ENCODE measurements around the gene GTF2E1.

Gene GTF2E1

DNA sequence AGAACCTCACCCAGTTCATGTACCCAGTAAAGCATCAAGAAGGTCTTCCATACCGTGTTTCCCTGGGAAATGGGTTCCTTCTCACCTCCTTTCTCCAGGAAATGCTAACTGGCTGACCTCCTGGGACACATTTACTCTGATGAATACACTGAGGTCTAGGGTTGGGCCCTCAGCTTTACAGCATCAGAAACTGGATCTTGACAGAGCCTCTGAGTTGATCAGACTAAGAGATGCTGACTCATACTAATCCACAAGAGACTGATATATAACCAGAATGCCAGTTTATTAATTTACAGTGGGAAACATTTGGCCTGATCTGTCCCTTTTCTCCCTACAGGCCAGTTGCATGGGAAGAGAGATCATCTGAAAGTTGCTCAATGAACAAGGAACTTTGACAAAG lies 55.8 kb downstream of the GTF2E1 start:
- DNase-seq (ENCODE audit: low read depth in 2 of 2) = no peak

DNA sequence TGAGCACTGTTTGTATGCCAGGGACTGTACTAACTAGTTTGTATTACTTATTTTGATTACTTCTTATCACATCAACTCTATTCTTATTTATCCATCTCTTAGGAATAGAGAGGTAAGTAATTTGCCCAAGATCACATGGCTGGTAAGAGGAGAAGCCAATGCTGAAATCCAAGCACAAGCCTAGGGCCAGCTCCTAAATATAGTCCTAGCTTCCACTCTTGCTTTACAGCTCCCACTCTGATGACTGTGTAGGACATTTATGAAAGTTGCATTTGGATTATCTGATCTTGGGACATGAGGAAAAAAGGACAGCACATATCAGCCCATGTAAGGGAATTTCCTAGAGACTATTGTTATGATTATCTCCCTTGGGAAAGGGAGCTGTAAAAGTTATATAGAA lies 58.1 kb downstream of the GTF2E1 start:
- DNase-seq (ENCODE audit: low read depth in 2 of 2) = no peak

- no peak for DNase-seq (ENCODE audit: low read depth in 2 of 2)
These were observed 58.9 kb downstream of the GTF2E1 start for GRCh38 chr3:120801484-120801883.

GRCh38 chr3:120802916-120803315 lies 60.4 kb downstream of the GTF2E1 start:
- DNase-seq (ENCODE audit: low read depth in 2 of 2) = no peak

DNA sequence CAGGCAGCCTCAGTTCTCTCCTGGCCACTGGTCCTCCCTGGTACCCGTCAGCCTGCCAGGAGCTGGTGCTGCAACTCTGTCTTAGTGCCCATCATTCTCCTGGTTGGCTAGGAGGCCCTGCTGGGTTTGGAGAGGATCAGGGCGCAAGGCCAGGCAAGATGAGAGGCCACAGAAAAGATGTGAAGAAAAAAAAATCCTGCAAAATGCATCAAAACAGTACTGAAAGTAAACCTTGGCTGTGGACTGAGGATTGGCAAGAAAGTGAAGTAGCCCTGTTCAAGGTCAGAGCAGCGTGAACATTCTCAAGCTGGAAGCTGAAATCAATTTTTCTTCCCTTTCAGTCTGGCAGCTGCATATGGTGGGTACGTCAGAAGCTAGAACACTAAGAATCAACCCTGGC lies 74.2 kb downstream of the GTF2E1 start:
- no peak for DNase-seq (ENCODE audit: low read depth in 2 of 2)

GRCh38 chr3:120820748-120821147 lies 78.2 kb downstream of the GTF2E1 start:
- DNase-seq (ENCODE audit: low read depth in 2 of 2) = no peak

- DNase-seq (ENCODE audit: low read depth in 2 of 2) = no peak
These were observed 78.9 kb downstream of the GTF2E1 start for GRCh38 chr3:120821426-120821825.

- no peak for DNase-seq (ENCODE audit: low read depth in 2 of 2)
These were observed 80.6 kb downstream of the GTF2E1 start for GRCh38 chr3:120823156-120823555.

DNA sequence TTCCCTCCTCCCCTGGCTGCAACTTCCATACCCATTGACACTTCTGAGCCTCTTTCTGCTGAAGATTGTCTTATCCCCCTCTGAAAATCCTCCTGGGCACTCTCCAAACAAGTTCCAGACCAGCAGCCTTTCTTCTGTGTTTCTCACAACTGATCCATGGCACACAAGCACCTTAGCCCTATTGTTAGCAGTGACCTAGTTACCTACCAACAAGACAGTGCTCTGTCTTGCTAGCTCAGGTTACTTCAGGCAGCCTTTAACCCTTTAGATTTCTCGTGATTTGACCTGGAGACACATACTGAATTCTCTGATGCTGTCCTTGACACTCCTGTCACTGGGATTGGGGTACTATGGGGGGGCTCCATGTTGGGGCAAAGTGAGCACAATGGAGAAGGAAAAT lies 82.1 kb downstream of the GTF2E1 start:
- DNase-seq (ENCODE audit: low read depth in 2 of 2) = no peak

DNA sequence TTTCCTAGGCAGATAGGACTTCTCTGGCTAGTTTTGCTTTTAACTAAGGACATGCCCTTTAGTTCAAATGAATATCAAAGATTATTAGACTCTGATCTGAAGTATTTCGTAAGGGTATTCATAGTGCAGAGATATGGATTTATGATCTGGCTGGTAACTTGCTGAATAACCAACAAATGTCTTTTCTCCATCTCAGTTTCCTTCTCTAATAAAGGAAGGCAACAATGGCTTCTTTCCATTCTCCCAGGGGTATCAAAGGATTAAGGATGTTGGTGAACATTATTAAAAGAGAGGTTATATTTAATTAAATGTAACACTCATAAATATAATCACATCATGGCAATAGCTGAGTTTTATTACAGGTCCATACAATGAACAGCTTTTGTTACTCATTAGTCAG lies 86.3 kb downstream of the GTF2E1 start:
- no peak for DNase-seq (ENCODE audit: low read depth in 2 of 2)

- no peak for DNase-seq (ENCODE audit: low read depth in 2 of 2)
These were observed 88.5 kb downstream of the GTF2E1 start for GRCh38 chr3:120831066-120831465.

Data from stimulated activated CD8-positive, alpha-beta memory T cell treated with anti-CD3 and anti-CD28 coated beads, Interleukin-15, amount 100 ng/mL, for 4 hours (primary cell).